Smooth muscle cell (in vitro differentiated cells): ENCODE measurements around the gene ATP11B. TPM values are rescaled to one million over a fixed set of nuclear protein-coding genes. Genes with fewer than 3 reads are reported as not detected.

Experiments
- DNase-seq: peaks from one replicate; lab custom pipeline; 2025; ENCODE audit not compliant: unreplicated experiment; lab: John Stamatoyannopoulos, UW
- H2AFZ ChIP-seq: fragments of 200-600 bp; sonication (generic); 2 replicates; pipeline ENCODE4 v1.6.0; 2016; ENCODE audit warnings: antibody characterized with exemption, low read depth, mild to moderate bottlenecking
- H3F3A ChIP-seq: fragments of 200-600 bp; sonication (generic); 2 replicates; pipeline ENCODE4 v1.6.0; 2017; ENCODE audit warnings: antibody characterized with exemption, low read depth
- H3K27ac ChIP-seq: fragments of 200-600 bp; sonication (generic); 2 replicates; pipeline ENCODE4 v1.5.1; 2016; ENCODE audit warnings: low read depth, mild to moderate bottlenecking
- H3K27me3 ChIP-seq: fragments of 200-600 bp; sonication (generic); 2 replicates; pipeline ENCODE4 v1.6.1; 2016; ENCODE audit warnings: low read depth, mild to moderate bottlenecking
- H3K36me3 ChIP-seq: fragments of 200-600 bp; sonication (generic); 2 replicates; pipeline ENCODE4 v1.5.1; 2016; ENCODE audit warnings: low read depth
- H3K4me1 ChIP-seq: fragments of 200-600 bp; sonication (generic); 2 replicates; pipeline ENCODE4 v1.5.1; 2016; ENCODE audit warnings: low read depth
- H3K4me2 ChIP-seq: fragments of 200-600 bp; sonication (generic); 2 replicates; pipeline ENCODE4 v1.6.0; 2016; ENCODE audit warnings: mild to moderate bottlenecking
- H3K4me3 ChIP-seq: fragments of 200-600 bp; sonication (generic); 2 replicates; pipeline ENCODE4 v1.5.1; 2016; ENCODE audit warnings: mild to moderate bottlenecking
- H3K79me2 ChIP-seq: fragments of 200-600 bp; sonication (generic); 2 replicates; pipeline ENCODE4 v1.6.0; 2016; ENCODE audit warnings: low read depth, mild to moderate bottlenecking
- H3K9ac ChIP-seq: fragments of 200-600 bp; sonication (generic); 2 replicates; pipeline ENCODE4 v1.6.0; 2016; ENCODE audit warnings: low read depth
- H3K9me3 ChIP-seq: fragments of 200-600 bp; sonication (generic); replicated peaks from 2 replicates; pipeline ENCODE4 v1.5.1; 2016; ENCODE audit warnings: low read depth
- H4K20me1 ChIP-seq: fragments of 200-600 bp; sonication (generic); 2 replicates; pipeline ENCODE4 v1.6.0; 2016; ENCODE audit warnings: low read depth
- CTCF ChIP-seq: fragments of 200-600 bp; sonication (generic); IDR thresholded peaks from 2 replicates; pipeline ENCODE4 v1.5.1; 2017; ENCODE audit warnings: borderline replicate concordance, mild to moderate bottlenecking, antibody characterized with exemption; ENCODE audit not compliant: insufficient read depth, poor library complexity, severe bottlenecking
- WGBS: methylation state at CpG from one replicate; pipeline ENCODE4 v1.1.7; 2016; ENCODE audit warnings: low lambda C conversion rate; 5-methylcytosine and 5-hydroxymethylcytosine counted together
- polyA plus RNA-seq: library from polyadenylated mRNA; unstranded; fragments of >200 nt; fragmentation: Nextera tagmentation; extraction: Ambion mirVana; gene quantifications from 2 replicates; pipeline ENCODE4 v1.2.1, GENCODE V29; 2016
- total RNA-seq: library from RNA; depleted of rRNA; stranded (reverse); fragments of >200 nt; gene quantifications from 2 replicates; pipeline ENCODE4 v1.2.3, GENCODE V29; 2014

Gene ATP11B
- total and polyA plus RNA-seq, 2 experiments from 2014 or later, result 12.0 to 48.7 TPM

- 92% methylated on average over 9 of the region's 9 CpGs for WGBS
- Histone ChIP-seq H3K27me3 (no peaks in the 10 kb centered on the region), H3K9me3 (no peaks in the 10 kb centered on the region), H3F3A (no peaks in the 10 kb centered on the region), H3K4me1 (no peaks in the 10 kb centered on the region), H4K20me1 (peaks cover 61% of the 10 kb centered on the region), H3K9ac (no peak overlapping the region), H2AFZ (no peak overlapping the region), H3K36me3 (peaks cover 3% of the 10 kb centered on the region), H3K4me2 (no peak overlapping the region), H3K27ac (no peak overlapping the region), H3K79me2 (peaks cover 58% of the 10 kb centered on the region), H3K4me3 (no peak overlapping the region)
- no peak for DNase-seq
- TF ChIP-seq CTCF, result no peak
Measured at GRCh38 chr3:182965861-182966366, 172.6 kb downstream of the ATP11B start.

GRCh38 chr3:182967218-182968204 lies 174.2 kb downstream of the ATP11B start:
- WGBS, result 95% methylated on average over 6 of the region's 6 CpGs

GRCh38 chr3:182969277-182969676 lies 176.0 kb downstream of the ATP11B start:
- H3K27ac ChIP-seq, result peak overlapping the region; percentile 64
- H3F3A ChIP-seq, result no peaks in the 10 kb centered on the region
- DNase-seq, result no peak
- no peaks in the 10 kb centered on the region for H3K36me3 ChIP-seq
- H3K4me2 ChIP-seq, result peak overlapping the region; percentile 38
- no peaks in the 10 kb centered on the region for H3K9me3 ChIP-seq
- H4K20me1 ChIP-seq, result peaks cover 87% of the 10 kb centered on the region
- no peak for TF ChIP-seq CTCF
- H3K79me2 ChIP-seq, result peaks cover 92% of the 10 kb centered on the region
- H3K27me3 ChIP-seq, result no peaks in the 10 kb centered on the region
- no peaks in the 10 kb centered on the region for H3K4me1 ChIP-seq
- H3K4me3 ChIP-seq, result no peak overlapping the region
- no peak overlapping the region for H2AFZ ChIP-seq
- peak overlapping the region; percentile 2 for H3K9ac ChIP-seq

More at GRCh38 chr3:182967218-182968204, 174.2 kb downstream of the ATP11B start:
- Histone ChIP-seq H3K27me3 (no peaks in the 10 kb centered on the region), H3K4me3 (no peak overlapping the region), H3K4me2 (no peak overlapping the region), H3F3A (no peaks in the 10 kb centered on the region), H3K79me2 (peaks cover 74% of the 10 kb centered on the region), H2AFZ (no peak overlapping the region), H3K27ac (no peak overlapping the region), H3K9me3 (no peaks in the 10 kb centered on the region), H3K9ac (no peak overlapping the region), H3K36me3 (no peaks in the 10 kb centered on the region), H3K4me1 (no peaks in the 10 kb centered on the region), H4K20me1 (peaks cover 75% of the 10 kb centered on the region)
- no peak for TF ChIP-seq CTCF
- no peak for DNase-seq

- no peaks in the 10 kb centered on the region for H3K4me1 ChIP-seq
- H3K9me3 ChIP-seq, result no peaks in the 10 kb centered on the region
- no peaks in the 10 kb centered on the region for H3F3A ChIP-seq
- TF ChIP-seq CTCF, result no peak
- H3K27me3 ChIP-seq, result no peaks in the 10 kb centered on the region
- no peak overlapping the region for H2AFZ ChIP-seq
- H4K20me1 ChIP-seq, result peaks cover 90% of the 10 kb centered on the region
- H3K4me2 ChIP-seq, result peak overlapping the region; percentile 38
- no peak for DNase-seq
- H3K79me2 ChIP-seq, result peaks cover 97% of the 10 kb centered on the region
- peak overlapping the region; percentile 2 for H3K9ac ChIP-seq
- no peak overlapping the region for H3K4me3 ChIP-seq
- peak overlapping the region; percentile 64 for H3K27ac ChIP-seq
- H3K36me3 ChIP-seq, result no peaks in the 10 kb centered on the region
- WGBS, result 94% methylated on average over 7 of the region's 7 CpGs
Measured at GRCh38 chr3:182969853-182970252, 176.5 kb downstream of the ATP11B start.
